PC-3 (cell line): ENCODE results near the gene CCNG2.

Experiments used
- EZH2 ChIP-seq: fragments of 300-600 bp; sonication (generic); IDR thresholded peaks from one replicate; pipeline ENCODE4 v1.6.1; 2017; ENCODE audit warnings: antibody characterized with exemption, mild to moderate bottlenecking, low read length; ENCODE audit not compliant: unreplicated experiment
- TF ChIP-seq, protein P1 (sequence below): fragments of 300-600 bp; sonication (generic); conservative IDR thresholded peaks from 2 replicates; pipeline ENCODE4 v1.5.1; 2017; ENCODE audit warnings: antibody characterized with exemption, low read depth, mild to moderate bottlenecking, low read length

- TF ChIP-seq, protein P1, sequence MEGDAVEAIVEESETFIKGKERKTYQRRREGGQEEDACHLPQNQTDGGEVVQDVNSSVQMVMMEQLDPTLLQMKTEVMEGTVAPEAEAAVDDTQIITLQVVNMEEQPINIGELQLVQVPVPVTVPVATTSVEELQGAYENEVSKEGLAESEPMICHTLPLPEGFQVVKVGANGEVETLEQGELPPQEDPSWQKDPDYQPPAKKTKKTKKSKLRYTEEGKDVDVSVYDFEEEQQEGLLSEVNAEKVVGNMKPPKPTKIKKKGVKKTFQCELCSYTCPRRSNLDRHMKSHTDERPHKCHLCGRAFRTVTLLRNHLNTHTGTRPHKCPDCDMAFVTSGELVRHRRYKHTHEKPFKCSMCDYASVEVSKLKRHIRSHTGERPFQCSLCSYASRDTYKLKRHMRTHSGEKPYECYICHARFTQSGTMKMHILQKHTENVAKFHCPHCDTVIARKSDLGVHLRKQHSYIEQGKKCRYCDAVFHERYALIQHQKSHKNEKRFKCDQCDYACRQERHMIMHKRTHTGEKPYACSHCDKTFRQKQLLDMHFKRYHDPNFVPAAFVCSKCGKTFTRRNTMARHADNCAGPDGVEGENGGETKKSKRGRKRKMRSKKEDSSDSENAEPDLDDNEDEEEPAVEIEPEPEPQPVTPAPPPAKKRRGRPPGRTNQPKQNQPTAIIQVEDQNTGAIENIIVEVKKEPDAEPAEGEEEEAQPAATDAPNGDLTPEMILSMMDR = no peak
- no peak for TF ChIP-seq EZH2
Measured at GRCh38 chr4:77194366-77194765, 37.4 kb downstream of the CCNG2 start.
